WTC11 (cell line): ENCODE measurements around the gene RIPK3.

Experiments
- CTCF ChIP-seq: fragments of 200-600 bp; IDR thresholded peaks from 2 replicates; pipeline ENCODE4 v1.8.0; 2022; ENCODE audit warnings: antibody characterized with exemption
- ETV6 ChIP-seq: sonication (generic); formaldehyde crosslinking; IDR thresholded peaks from 2 replicates; pipeline ENCODE4 v1.8.1; 2022; ENCODE audit warnings: mild to moderate bottlenecking, missing genetic modification reagents
- FOXJ3 ChIP-seq: sonication (generic); formaldehyde crosslinking; IDR thresholded peaks from 2 replicates; pipeline ENCODE4 v1.9.0; 2021; ENCODE audit warnings: missing genetic modification reagents, mild to moderate bottlenecking, borderline replicate concordance
- FOXK1 ChIP-seq: sonication (generic); formaldehyde crosslinking; IDR thresholded peaks from 2 replicates; pipeline ENCODE4 v1.8.0; 2022; ENCODE audit warnings: mild to moderate bottlenecking, moderate library complexity, missing genetic modification reagents
- NFYB ChIP-seq: sonication (generic); formaldehyde crosslinking; conservative IDR thresholded peaks from 2 replicates; pipeline ENCODE4 v1.8.0; 2022; ENCODE audit warnings: low read depth, missing genetic modification reagents
- NR2C2 ChIP-seq: sonication (generic); formaldehyde crosslinking; IDR thresholded peaks from 2 replicates; pipeline ENCODE4 v1.8.0; 2022; ENCODE audit warnings: mild to moderate bottlenecking, missing genetic modification reagents

- no peak for TF ChIP-seq FOXK1
- TF ChIP-seq NR2C2 (CRISPR knock-in tag), result no peak
- TF ChIP-seq CTCF, result no peak
- TF ChIP-seq FOXJ3 (CRISPR knock-in tag), result no peak
- no peak for TF ChIP-seq NFYB
- TF ChIP-seq ETV6, result no peak
Measured at GRCh38 chr14:24369463-24369862, 29.7 kb upstream of the RIPK3 start.
